Stimulated activated CD8-positive, alpha-beta memory T cell treated with anti-CD3 and anti-CD28 coated beads, Interleukin-7, amount 100 ng/mL, for 4 hours (primary cell): ENCODE results near the gene KSR2.

ENCODE experiments used
- DNase-seq, 2 donors: peaks; one replicate each; pipeline ENCODE4 v3.0.0-alpha.2; 2020; ENCODE audit warnings: low read depth in 2 of 2

KSR2 gene

GRCh38 chr12:117498880-117499279 lies 469.9 kb downstream of the KSR2 start:
- DNase-seq, result no peak

GRCh38 chr12:117498256-117498655 lies 470.5 kb downstream of the KSR2 start:
- no peak for DNase-seq

GRCh38 chr12:117497407-117497806 lies 471.4 kb downstream of the KSR2 start:
- DNase-seq, result no peak

GRCh38 chr12:117494833-117495655 lies 473.7 kb downstream of the KSR2 start:
- no peak for DNase-seq

GRCh38 chr12:117491711-117492110 lies 477.1 kb downstream of the KSR2 start:
- DNase-seq, result no peak

- DNase-seq, result no peak
Observed at GRCh38 chr12:117490130-117490529, 478.7 kb downstream of the KSR2 start.

- no peak for DNase-seq
Observed at GRCh38 chr12:117489671-117490070, 479.1 kb downstream of the KSR2 start.

- no peak for DNase-seq
Observed at GRCh38 chr12:117486840-117487659, 481.7 kb downstream of the KSR2 start.

- DNase-seq, result no peak
Observed at GRCh38 chr12:117485984-117486839, 482.6 kb downstream of the KSR2 start.

GRCh38 chr12:117484901-117485300 lies 483.9 kb downstream of the KSR2 start:
- no peak for DNase-seq

- DNase-seq, result no peak
Observed at GRCh38 chr12:117483501-117483900, 485.3 kb downstream of the KSR2 start.

- DNase-seq, result no peak
Observed at GRCh38 chr12:117481470-117481869, 487.3 kb downstream of the KSR2 start.

- no peak for DNase-seq
Observed at GRCh38 chr12:117476341-117476740, 492.4 kb downstream of the KSR2 start.

- no peak for DNase-seq
Observed at GRCh38 chr12:117473856-117474255, 494.9 kb downstream of the KSR2 start.

GRCh38 chr12:117472983-117473382 lies 495.8 kb downstream of the KSR2 start:
- no peak for DNase-seq

- no peak for DNase-seq
Observed at GRCh38 chr12:117470804-117471203, 498.0 kb downstream of the KSR2 start.

- DNase-seq, result no peak
Observed at GRCh38 chr12:117469883-117470483, 498.8 kb downstream of the KSR2 start.

- DNase-seq, result no peak
Observed at GRCh38 chr12:117468016-117468415, 500.8 kb downstream of the KSR2 start.

GRCh38 chr12:117467588-117467987 lies 501.2 kb downstream of the KSR2 start:
- DNase-seq, result no peak

GRCh38 chr12:117466677-117467362 lies 502.0 kb downstream of the KSR2 start:
- no peak for DNase-seq

GRCh38 chr12:117461732-117462131 lies 507.1 kb downstream of the KSR2 start:
- no peak for DNase-seq
